Tongue (tissue), 2 donors: Measurements from ENCODE around the gene UNC93B1. TPM values are rescaled to one million over a fixed set of nuclear protein-coding genes. Genes with fewer than 3 reads are reported as not detected.

Source experiments
- DNase-seq: peaks from one replicate; pipeline ENCODE4 v3.0.0-alpha.2; 2015
- total RNA-seq: library from RNA; depleted of rRNA; stranded (reverse); fragments of >200 nt; gene quantifications from one replicate; pipeline ENCODE4 v1.2.3, GENCODE V29; 2014

Gene UNC93B1, protein sequence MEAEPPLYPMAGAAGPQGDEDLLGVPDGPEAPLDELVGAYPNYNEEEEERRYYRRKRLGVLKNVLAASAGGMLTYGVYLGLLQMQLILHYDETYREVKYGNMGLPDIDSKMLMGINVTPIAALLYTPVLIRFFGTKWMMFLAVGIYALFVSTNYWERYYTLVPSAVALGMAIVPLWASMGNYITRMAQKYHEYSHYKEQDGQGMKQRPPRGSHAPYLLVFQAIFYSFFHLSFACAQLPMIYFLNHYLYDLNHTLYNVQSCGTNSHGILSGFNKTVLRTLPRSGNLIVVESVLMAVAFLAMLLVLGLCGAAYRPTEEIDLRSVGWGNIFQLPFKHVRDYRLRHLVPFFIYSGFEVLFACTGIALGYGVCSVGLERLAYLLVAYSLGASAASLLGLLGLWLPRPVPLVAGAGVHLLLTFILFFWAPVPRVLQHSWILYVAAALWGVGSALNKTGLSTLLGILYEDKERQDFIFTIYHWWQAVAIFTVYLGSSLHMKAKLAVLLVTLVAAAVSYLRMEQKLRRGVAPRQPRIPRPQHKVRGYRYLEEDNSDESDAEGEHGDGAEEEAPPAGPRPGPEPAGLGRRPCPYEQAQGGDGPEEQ
- 9.9 TPM for total RNA-seq

DNA sequence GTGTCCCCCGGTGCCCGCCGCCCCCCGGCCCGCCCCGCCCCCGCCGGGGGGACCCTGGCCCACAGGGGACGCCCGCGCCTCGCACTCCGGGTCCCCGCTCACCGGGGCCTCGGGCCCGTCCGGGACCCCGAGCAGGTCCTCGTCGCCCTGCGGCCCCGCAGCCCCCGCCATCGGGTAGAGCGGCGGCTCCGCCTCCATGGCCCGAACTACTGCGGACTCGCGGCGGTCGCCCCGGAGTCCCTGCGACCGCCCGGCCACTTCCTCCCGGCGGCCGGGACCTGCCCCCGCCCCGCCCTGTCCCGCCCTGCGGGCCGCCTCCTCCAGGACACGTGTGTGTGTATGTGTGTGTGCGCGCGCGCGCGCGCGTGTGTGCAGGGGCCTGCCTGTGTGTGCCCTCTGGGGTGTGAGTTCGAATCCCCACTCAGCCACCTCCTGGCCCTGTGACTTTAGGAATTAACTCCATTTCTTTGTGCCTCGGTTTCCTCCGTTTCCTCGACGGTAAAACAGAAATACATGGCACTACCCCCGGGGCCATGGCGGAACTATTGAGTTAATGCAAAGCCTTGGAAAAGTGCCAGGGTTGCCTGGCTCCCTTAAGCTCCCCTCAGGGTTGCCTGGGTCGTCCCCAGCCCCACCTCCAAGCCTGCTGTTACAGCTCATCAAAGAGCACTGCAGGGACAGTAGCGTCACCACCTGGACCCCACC, at the start of gene UNC93B1:
Gene UNC93B1 (minus strand): TSS at position 252 of the 705 bp plus-strand sequence. CDS start 54 bp downstream, at position 198.
- peak; percentile 76 for DNase-seq

DNA sequence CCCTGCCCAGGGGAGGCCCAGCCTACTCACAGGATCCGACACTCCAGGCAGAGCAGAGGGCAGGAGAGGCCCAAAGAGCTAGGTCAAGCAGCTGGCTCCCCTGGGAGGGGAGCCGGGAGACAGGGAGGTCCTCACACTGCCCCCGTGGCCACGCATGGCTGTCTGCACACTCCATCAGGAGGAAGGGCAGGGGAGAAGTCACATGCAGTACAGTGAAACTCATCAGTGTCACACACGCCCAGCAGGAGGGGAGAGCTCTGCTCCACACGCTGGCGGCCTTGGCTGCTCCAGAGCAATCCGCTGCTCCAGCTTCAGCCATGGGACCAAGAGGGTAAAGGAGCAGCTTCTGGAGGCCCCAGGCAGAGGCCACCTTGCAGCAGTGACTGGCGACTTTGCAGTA, 49.2 kb upstream of the UNC93B1 start:
- DNase-seq: no peak

DNA sequence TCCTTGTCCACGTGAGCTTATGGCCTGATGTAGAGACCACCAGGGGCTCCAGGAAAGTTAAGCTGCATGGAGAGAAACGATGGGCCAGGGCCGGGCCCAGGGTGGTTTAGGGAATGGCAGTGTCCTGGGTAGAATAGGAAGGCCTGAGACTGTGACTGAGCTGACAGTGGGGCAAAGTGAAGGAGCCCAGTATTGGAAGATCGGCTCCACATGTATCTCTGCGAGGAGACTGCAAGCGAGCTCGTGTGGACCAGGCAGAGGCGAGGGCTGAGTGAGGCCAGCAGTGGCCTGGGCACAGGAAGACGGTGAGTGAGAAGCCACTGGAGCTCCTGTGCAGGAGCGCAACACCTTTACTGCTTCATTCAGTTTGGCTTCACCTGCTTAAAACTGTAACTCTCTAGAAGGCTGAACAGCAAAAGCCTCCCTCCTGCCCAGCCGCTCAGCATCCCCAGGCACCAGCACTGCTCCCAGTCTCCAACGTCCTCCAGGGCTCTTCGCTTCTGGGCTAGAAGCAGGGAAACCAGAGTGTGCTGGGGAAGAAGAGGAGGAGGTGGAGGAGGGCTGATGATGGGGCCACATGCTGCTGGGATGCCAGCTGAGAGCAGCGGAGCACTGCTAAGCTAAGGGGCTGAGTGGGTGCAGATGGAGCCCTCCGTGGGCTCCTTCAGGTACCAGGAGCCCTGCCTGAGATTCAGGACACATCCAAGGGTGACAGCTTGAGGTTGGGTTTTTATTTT, 48.4 kb upstream of the UNC93B1 start:
- no peak for DNase-seq

DNA sequence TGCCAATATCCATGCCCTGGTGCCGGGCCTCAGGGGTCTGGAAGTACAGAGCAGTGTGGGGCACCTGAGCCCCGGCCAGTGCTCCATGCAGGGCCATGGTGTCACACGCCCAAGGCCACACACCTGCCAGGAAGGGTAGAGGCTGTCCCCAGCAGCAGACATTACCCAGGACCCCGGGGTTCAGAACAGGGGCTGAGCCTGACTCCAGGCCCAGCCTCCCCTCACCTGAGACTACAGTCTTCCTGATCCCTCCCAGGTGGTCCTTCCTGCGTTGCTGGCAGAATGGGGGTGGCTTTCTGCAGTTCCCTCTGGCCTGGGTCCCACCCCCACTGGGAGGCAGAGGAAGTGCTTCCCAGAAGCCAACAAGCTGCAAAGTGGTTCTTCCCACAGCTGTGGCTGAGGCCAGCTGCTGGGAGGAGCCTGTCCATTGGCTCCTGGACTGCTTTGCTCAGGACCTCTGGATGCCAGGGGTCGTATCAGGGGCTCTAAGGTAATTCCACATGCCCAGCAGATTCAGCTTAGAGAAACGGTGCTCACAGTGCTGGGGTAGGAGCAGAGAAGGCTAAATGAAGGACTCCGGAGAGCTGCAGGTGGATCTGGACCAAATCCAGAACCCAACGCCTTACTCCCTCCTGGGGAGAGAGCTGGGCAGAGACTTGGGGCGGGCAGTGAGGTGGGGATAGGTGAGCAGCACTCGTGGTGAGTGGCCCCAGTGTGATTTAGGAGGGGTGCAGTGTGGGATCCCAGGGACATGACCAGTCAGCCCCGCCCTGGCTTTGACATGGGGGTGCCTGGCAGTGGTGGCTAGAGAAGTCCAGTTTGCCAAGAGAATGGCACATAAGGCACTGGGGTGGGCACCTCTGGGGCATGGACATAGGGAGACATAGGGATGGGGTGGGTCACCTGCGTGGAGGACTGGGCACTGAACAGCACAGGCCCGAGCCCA, 47.6 kb upstream of the UNC93B1 start:
- DNase-seq: no peak

GRCh38 chr11:68050371-68050841, 46.5 kb upstream of the UNC93B1 start:
- DNase-seq: no peak

DNA sequence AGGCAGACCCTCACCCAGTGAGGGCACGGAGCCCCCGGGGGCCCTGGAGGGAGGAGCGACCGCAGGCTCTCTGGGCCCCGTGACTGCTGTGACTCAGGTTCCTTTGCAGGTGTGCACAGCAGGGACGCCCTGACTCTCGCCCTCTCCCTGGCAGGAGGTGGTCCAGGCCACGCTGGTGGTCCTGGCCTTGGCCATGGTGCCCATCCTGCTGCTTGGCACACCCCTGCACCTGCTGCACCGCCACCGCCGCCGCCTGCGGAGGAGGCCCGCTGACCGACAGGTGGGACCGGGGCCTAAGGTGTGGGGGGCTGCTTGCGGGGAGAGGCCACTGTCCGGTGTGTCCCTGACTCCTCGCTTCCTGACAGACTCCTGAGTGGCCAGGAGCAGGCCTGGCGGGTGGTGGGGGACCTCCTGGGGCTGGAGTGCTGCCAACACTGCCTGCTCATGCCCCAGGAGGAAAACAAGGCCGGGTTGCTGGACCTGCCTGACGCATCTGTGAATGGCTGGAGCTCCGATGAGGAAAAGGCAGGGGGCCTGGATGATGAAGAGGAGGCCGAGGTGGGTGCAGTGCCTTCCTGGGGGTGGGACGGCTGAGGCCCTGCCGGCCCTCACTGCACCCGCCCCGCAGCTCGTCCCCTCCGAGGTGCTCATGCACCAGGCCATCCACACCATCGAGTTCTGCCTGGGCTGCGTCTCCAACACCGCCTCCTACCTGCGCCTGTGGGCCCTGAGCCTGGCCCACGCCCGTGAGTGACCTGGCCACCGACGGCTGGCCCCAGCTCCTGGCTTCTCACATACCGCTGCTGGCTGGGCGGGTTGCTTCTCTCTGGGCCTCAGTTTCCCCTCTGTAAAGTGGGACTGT, 45.8 kb upstream of the UNC93B1 start:
- no peak for DNase-seq

DNA sequence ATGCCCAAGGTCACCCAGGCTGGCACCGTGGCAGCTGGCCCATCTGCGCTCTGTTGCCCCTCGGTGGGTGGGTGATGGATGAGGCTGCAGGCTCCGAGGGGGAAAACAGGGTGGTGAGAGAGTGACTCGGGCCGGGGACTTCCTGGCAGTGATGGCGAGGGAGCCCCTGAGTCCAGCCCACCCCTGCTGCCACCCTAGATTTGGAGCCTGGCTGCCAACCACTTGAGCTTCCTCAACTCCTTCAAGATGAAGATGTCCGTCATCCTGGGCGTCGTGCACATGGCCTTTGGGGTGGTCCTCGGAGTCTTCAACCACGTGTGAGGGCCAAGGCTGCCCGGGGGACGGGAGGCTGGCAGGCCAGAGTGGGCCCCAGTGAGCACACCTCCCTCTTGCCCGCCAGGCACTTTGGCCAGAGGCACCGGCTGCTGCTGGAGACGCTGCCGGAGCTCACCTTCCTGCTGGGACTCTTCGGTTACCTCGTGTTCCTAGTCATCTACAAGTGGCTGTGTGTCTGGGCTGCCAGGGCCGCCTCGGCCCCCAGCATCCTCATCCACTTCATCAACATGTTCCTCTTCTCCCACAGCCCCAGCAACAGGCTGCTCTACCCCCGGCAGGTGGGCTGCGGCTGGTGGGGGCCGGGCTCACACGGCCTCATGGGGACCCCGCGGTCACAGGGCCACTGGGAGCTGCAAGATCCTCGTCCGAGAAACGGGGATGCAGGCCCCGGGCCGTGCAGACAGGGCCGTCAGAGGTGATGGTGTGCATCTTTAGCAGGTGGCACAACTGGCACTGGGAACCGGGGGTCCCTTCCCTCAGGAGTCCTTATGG, 45.0 kb upstream of the UNC93B1 start:
- no peak for DNase-seq

DNA sequence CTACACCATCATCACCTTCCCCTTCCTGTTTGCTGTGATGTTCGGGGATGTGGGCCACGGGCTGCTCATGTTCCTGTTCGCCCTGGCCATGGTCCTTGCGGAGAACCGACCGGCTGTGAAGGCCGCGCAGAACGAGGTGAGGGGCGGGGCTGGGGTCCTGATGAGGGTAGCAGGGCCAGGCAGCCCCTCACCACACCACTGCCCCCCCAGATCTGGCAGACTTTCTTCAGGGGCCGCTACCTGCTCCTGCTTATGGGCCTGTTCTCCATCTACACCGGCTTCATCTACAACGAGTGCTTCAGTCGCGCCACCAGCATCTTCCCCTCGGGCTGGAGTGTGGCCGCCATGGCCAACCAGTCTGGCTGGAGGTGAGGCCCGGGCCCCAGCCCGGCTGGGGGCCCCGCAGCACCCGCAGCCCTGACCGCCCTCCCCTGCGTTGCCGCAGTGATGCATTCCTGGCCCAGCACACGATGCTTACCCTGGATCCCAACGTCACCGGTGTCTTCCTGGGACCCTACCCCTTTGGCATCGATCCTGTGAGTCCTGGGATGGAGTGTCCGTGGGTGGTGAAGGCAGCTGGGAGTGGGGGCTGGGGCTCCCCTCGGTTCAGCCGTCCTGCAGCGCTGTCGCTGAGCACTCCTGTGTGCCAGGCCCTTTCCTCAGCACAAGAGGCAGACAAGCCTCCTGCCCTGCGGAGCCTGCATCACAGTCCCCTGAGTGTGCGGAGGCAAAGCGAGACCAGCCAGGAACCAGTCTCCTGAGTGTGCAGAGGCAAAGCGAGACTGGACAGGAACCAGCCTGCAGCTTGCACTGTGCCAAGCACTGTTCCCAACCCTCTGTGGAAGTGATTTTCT, 43.8 kb upstream of the UNC93B1 start:
- no peak for DNase-seq

DNA sequence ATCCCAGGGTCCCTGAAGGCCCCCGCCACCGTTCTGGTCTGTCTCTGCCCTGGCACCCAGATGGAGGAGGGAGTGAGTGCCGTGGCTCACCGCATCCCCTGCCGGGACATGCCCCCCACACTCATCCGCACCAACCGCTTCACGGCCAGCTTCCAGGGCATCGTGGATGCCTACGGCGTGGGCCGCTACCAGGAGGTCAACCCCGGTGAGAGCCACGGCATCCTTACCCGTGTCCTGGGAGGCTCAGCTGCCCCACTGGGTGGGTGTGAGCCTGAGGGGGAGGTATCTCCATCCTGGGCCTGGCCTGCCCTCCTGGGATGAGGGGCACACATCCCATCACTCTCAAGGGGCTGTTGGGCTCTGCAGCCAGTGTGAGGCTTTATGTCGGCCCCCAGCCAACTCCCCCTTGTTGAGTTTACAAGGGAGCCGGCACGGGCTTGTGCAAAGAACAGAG, 41.0 kb upstream of the UNC93B1 start:
- DNase-seq: no peak

GRCh38 chr11:68044145-68044813, 40.4 kb upstream of the UNC93B1 start:
- DNase-seq: no peak

- peak; percentile 53 for DNase-seq
These were observed 39.6 kb upstream of the UNC93B1 start for GRCh38 chr11:68043349-68044144.

- no peak for DNase-seq
These were observed 39.1 kb upstream of the UNC93B1 start for GRCh38 chr11:68043029-68043348.

GRCh38 chr11:68042219-68043028, 38.5 kb upstream of the UNC93B1 start:
- no peak for DNase-seq

DNA sequence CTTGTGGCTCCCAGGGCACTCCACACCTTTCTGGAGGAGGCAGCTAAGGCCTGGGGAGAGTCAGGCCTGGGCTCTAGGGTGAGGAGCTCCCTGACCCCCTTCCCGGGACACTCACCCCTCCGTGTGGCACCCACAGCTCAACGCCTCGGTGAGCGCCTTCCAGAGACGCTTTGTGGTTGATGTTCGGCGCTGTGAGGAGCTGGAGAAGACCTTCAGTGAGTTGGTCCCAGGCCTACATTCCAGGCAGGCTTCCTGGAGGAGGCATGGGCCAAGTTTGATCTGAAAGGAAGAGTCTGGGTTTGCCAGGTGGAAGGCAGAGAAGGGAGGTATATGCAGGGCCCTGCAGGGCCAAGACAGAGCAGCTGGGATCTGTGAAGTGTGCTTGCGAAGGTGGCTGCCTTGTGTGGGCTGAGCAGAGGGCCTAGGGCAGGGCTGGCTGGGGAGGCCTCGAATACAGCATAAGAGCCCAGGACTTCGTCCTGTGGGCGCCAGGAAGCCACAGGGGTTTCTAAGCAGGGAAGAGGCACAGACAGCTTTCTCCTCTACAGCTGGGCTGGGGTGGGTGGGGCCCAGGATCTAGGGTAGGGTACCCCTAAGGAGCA, 37.8 kb upstream of the UNC93B1 start:
- no peak for DNase-seq

DNA sequence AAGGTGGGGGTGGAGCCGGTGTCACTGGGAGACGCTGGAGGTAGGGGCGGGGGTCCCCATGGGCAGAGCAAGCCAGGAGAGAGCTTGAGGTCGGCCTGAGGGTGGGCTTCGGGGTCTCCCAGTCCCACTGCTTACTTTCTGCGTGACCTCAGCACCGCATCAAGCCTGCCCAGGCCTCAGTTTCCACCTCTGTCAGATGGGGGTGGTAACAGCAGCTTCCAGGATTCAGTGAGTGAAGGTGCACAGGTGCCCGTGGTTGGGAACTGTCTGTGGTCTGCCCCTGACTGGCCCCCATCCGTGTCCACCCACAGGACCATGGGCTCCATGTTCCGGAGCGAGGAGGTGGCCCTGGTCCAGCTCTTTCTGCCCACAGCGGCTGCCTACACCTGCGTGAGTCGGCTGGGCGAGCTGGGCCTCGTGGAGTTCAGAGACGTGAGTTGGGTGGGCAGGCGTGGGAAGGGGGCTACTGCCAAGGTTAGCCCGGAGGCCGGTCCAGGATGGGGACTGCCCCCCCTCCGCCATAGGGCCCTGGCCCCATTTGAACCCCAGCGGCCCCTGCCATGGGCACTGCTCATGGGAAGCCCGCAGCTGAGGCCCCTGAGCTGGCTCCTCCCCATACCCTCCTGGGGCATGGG, 37.2 kb upstream of the UNC93B1 start:
- no peak for DNase-seq
